GM19328 (cell line): Measurements from ENCODE around the gene RUNX2.

Experiments used
- ATAC-seq: cut with Tn5 transposase; IDR thresholded peaks from one replicate; pipeline ENCODE4 v1.9.1; 2021; ENCODE audit warnings: mild to moderate bottlenecking, moderate library complexity; ENCODE audit not compliant: unreplicated experiment

The RUNX2 gene

GRCh38 chr6:45430590-45431202, 102.6 kb downstream of the RUNX2 start:
- no peak for ATAC-seq

DNA sequence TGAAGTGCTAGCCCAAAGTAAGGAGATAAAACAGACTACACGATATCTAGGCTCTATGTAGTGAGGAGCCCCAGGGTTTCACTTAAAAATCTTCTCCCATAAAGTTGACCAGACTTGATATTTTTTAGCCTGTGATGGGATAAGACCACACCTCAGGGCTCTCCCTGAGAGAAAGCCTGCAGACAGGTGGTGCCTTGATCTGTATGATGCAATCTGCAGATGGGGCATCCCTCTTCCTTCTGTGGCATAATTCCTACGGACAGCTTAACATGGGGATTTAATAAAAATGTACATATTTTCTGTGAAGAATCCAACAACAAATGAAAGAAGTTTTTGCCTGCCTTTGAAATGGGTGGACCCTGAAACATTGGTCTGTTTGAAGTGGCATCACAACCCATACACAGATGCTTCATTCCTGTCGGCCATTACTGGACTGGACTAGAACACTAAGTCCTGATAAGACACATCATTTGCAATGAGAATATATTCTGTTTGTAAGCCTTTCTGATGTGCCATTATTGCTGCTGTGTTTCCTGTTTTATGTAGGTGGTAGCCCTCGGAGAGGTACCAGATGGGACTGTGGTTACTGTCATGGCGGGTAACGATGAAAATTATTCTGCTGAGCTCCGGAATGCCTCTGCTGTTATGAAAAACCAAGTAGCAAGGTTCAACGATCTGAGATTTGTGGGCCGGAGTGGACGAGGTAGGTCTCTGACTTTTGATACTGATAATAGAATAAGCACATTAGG, 103.4 kb downstream of the RUNX2 start:
- no peak for ATAC-seq

DNA sequence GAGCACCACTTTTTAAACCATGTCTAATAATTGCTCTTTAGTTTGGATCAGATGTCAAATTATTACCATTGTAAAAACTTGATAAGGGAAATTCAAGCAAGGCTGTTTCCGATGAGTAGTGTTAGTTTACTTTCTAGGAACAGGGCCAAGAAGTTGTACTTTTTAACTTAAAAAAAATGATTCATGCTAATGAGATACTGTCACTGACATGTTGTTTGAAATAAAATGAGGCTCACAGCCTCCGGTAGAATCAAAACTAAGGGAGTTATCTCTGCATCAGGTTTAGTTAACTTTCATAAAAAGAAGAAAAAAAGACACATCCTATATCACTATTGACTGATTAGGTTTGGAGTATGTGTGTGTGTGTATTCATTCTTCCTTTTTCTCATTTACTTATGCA, 104.8 kb downstream of the RUNX2 start:
- ATAC-seq = no peak

DNA sequence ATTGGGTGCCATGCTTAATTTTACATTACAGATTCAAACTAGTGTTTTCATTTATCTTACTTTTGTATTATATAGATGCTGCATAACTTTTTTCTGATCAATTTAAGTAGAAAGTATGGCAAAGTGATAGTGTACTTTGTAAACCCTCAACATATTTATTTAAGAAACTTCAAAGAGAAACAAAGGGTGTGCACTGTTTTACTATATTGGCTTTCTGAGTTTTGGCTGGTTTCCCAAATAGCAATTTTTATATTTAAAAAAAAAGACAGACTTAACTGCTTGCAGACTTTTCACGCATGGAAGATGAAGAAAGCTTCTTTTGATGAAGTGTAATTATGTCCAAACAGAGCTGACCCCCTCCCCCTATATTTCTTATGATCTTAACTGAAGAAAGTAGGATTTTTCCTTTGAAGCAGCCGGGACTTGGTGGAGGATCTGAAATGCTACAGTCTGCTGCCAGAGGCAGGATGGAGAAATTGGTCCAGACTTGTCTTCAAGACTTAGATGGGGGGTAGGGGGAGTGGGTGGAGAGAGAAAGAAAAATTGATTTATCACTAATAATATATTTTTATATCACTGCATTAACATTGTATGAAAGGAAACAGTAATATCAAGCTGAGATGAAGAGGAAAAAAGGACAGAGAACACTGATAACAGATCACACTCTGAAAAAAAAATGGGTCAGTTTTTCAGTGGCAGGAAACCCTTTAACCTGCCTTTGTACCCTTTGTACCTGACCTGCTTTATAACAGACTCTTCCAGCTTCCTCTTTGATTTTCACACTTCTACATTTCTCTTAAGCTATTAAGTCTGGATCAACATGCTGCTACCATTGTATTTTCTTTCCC, 105.6 kb downstream of the RUNX2 start:
- ATAC-seq = no peak

DNA sequence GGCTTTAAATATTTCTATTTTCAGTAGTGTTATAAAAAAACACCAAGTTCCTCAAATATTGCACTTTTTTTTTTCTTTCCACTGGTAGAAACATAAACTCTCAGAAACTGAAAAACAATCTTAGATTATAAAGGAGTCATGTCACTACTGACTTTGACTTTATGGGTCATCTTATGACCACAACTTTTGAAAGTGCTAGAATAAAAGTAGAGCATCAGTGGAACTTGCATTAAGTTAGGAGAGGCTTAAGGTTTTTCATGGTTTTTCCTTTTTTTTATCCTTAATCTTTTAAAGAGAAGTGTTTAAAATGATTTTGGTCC, 106.2 kb downstream of the RUNX2 start:
- no peak for ATAC-seq

DNA sequence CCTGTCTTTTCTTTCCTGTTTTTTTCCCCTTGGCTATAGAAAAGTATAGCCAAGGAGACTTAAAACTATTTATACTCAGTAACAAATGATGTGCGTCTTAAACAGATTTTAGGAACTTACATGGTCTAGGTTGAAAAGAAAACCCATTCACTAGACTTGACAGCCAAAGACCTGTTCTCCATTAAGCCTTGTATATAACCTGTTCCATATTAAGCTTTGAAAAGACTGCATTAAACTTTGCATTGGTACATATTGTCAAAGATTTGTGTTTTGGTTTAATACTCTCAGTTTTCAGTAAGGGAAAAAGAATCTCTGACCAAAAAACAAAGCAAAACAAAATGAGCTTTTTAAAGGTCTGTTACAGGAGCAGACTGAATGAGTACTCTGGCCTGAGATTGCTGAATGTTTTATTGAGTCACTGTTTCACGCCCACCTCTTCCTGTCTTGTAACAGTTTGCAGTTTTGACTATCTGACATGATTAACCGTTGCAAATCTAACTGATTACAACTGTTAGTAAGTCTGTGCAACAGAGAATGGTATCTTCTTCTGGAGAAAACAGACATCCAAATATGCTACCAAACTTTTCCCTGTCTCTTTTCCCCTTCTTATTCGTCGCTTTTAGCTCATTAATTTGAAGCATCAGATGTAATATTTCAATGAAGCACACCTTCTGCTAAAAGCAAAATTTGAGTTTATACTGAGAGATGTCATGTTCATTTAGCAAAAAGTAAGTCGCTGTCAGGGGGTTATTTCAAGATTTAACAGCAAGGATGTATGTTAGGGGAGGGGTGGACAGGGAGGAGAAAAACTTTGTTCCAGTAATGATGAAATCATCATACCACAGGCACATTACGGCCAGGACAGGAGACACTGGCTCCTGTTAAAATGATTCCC, 108.7 kb downstream of the RUNX2 start:
- ATAC-seq = no peak

GRCh38 chr6:45437439-45437815, 109.3 kb downstream of the RUNX2 start:
- no peak for ATAC-seq

DNA sequence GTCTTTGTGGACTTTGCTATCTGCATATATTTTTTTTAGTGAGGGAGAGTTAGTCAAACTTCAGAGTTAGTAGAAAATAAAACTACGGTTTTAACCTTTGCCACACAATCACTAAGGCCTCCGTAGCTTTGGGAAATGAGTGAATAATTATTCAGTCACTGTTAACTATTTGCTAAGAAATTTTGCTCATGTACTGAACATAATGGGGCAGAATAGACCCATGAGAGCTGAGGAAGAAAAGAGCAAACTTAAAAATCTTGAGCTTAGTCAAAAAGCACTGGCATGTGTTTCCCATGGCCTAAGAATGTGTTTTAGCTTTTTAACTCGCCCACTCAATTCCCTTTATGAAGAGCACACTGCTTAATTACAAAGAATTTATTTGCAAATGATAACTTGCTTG, 110.0 kb downstream of the RUNX2 start:
- ATAC-seq = no peak

- ATAC-seq = no peak
Measured at GRCh38 chr6:45438849-45439406, 110.8 kb downstream of the RUNX2 start.

DNA sequence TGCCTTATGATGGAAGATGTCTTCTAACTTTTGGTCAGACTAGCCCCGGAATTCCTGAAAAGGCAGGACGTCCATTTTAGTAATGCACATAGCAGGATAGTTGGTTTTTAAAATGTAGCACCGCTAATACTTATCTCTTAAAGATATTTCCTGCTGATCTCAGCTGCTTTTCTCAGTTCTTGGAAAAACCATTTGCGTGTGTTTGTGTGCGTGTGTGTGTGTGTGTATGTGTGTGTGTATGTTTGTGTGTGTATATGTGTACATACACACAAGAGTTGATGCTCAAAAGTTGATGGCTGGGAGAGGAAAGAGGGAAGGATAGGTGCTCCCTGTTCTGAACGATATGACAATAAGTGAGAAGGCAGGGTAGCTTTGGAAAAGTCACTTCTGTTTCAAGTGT, 111.3 kb downstream of the RUNX2 start:
- ATAC-seq = no peak

- ATAC-seq = no peak
Measured at GRCh38 chr6:45439861-45440388, 111.8 kb downstream of the RUNX2 start.

DNA sequence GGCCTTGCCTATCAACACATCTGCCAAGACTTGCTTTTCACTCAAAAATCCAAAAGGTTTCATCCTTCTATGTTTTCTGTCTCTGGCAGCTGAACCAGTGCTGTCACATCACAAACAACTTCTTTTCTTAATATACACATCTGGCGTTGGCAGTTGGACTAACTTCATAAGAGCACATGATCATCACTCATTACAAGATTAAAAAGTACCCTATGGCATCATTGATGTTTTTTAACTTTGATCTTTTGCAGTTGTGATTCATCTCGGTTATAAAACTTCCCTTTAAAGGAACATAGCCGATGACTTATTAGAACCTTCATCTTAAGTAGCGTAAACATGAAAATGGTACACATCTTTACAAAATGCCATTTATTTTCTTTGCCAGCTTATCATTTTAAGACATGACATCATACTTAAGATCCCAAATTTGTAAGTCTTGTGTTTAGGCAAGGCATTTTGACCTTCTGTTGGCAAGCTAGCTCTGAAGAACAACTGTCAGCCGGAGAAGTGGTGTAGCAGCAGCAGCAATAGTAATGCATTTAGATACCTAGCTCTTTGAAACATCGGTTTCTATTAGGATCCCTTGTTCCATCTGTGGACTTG, 113.8 kb downstream of the RUNX2 start:
- no peak for ATAC-seq

- ATAC-seq = no peak
Measured at GRCh38 chr6:45442716-45443115, 114.6 kb downstream of the RUNX2 start.

DNA sequence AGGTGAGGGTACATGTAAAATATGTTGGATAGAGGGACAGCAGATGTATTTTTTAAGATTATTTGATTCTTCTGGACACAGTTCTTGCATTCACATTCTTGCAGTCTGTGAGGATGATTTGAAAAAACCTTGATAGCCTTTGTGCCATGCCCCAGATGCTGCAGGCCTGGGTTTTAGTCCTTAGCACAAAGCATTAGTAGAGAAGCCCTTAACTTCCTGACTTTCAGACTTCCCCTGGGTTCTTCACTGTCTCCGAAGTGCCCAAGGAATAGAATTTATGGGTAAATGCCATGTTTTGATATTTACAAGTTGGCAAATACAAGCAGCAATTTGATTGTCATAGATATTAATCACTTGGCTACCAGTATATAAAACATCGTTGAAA, 117.2 kb downstream of the RUNX2 start:
- ATAC-seq = no peak

GRCh38 chr6:45445749-45446549, 117.8 kb downstream of the RUNX2 start:
- no peak for ATAC-seq

GRCh38 chr6:45447005-45447404, 118.9 kb downstream of the RUNX2 start:
- ATAC-seq = no peak

DNA sequence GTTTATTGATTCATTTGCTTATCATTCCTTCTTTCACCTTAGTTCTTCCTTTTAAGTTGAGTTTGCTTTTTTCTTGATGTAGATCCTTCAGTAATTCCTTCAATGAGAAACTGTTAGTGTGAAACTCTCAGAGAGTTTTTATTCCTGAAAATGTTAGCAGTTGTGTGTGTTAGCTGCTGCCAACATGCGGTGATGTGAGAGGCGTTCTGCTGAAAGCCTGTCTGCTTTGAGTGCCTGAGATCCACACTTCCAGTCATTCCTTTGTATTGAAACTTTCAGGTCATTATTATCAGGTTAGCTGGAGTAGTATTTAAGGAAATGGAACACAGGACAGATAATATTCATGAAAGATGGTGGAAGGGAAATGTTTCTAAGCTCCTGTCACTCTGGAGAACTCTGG, 119.6 kb downstream of the RUNX2 start:
- ATAC-seq = no peak

DNA sequence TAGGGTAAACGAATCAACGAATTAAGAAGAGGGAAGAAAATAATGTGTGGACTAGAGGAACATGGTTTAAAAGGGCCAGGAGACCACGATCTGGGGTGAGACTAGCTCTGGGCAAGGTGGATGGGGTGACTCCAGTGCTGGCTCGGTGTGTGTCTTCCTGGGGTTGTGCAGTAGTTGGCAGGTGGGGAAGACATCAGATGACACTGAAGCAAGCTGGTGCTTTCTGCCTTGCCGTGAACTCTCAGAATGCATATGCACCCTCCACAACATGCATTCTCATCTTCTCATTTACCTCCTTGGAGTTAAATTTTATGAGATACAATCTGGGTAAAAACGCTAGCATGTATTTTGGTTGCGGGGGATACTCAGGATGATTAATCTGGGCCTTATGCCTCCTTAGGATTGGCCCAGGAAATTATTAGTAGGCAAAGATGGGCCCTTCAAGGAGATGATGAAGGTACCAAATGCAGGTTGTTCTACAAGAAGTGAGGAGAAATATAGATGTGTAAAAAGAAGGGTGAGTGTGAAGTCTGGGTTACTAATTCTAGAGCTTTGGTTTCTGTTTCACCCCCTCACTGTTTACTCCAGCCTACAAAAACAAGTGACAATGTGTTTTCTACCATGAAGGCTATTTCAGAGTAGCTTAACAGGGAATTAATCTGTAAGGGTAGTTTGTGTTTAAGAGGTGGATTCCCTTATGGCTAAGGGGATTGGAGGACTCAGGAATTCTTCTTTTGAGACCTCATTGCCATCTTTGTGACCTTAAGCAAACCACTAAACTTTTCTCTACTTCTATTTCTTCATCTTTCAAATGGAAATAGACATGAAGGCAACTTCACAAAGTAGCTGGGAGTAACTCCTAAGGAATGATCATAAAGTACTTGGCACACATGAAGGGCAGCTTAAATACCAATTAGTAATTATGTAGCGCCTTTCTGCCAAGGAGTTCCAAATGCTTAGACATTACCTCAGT, 120.6 kb downstream of the RUNX2 start:
- no peak for ATAC-seq
